Colon (tissue), 2 donors: ENCODE results near the gene KIF18B.
"Not testable (repeated sequence)": the region's sequence is repeated elsewhere in the genome, so short reads cannot be mapped to it uniquely, and the experiment has no call there.

Source experiments
- FAIRE-seq: peaks from 2 replicates; lab custom pipeline; 2012; peaks lifted over from hg19 to GRCh38; lab: Jason Lieb, UNC
- donor health status: control.
- donor health status: control.

KIF18B gene

DNA sequence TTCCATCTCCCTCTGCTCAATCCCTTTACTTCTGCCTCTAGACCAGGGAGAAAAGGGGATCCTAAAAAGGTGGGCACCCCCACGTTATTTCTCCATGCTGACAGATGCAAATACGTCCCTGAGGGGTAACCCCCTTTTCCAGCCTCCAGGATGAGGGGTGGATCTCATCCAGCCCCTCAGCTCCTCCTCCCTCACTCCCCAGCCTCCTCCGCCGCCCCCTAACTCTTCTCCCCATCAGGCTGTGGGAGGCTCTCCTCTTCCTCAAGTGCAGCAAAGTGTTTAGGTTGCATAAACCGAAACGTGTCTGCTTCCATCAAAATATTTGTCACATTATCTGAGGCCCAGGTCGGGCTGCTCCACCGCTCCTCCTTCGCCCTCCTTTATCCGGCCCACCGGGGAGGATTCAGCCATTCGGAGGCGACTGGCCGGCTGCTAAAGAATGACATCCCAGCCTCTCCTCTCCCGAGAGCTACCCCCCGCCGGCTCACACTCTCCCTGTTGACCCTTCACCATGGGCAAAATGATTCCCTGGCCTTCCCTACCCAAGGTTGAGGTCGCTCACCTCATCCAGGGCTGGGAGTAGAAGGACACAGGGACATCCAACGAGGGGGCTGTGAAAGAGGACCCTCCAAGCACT lies 21.7 kb upstream of the KIF18B start:
- FAIRE-seq = no peak

DNA sequence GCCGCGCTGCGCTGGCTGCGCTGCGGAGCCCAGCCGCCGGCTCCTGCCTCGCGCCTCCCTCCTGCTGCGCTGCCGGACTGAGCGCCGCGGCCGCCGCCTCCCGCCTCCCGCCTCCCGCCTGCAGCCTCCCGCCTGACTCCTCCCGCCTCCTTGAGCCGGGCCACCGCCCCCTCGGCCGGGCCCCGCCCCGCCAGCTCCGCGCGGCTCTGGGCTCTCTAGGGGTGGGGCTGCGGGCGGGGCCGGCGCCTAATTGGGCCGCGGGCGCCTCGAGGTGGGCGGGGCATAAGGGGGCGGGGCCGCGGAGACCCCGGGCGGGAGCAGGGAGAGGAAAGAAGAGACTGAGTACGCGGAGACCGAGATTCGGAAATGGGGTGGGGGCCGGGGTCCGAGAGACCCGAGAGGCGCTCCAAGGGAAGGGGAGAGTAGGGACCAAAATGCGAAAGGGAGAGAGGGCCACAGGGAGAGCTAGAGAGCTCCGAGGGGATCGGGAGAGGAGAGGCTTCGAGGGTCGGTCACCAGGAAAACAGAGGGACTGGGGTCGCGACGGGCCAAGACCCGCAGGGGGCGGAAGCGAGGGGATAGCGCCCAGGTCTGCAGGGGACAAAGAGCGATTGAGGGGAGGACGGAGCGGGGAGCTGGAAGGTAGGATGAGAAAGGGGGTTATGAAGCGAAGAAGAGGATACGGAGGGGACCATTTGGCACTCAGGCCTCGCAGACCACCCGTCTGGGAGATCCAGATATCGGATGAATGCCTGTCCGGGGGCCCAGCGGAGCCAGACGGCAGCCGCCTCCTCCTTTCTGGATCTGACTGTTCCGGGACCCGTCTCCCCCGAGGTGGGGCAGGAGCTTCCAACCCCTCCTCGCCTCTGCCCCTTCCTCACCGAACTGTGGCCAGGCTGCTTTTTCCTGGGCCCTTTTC lies 20.9 kb upstream of the KIF18B start, which contains the start of gene C1QL1:
C1QL1 (minus strand) TSS at position 79 of the 919 bp plus-strand sequence. CDS start 255 bp downstream, outside the sequence.
- no peak for FAIRE-seq

DNA sequence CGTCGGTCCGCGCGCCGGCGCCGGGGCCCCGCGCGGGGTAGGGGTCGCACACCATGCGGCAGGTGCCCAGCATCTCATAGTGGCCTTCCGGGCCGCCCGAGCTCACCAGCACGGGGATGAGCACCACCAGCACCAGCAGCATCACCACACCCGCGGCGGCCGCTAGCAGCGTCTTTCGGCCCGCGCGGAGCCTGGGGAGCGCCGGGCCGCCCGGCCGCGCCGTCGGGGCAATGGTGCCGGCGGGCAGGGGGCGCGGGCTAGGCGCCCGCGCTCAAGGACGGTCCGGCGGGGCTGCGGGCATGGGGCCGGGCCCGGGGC lies 20.3 kb upstream of the KIF18B start:
- FAIRE-seq = no peak

DNA sequence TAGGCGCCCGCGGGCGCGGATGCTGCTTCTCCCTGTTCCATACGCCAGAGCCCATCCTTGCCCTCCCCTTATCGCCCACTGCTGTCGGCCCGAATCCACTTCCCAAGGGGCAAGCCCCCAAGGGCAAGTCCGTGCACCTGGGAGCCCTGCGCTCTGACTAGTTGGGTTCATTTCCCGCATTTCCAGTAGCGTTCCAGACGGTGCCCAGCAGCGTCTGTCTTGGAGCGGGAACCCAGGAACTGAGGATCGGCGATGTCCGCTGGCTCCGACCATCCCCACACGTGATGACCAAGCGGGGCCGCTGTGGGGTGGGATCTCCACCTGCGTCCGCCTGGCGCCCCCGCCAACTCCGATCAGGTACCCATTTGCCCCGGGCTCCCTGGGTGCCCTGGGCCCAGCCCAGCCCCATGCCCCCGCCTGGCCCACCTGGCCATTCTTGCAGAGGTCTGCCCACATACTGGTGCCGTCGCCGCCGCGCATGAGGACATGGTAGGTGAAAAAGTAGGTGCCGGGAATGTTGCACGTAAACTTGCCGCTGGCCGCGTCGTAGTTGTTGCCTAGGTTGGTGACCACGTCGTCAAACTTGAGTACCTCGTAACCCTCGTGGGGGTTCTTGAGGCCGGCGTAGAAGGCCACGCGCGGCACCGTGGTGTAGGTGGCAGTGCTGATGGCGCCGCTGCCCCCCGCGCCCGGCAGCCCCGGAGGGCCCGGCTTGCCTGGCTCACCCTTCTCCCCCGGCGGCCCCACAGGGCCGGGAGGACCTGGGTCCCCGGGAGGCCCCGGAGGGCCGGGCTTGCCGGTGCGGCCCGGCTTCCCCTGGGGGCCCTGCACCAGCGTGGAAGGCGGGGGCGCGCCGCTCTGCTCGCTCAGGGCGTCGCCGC lies 19.7 kb upstream of the KIF18B start:
- no peak for FAIRE-seq

DNA sequence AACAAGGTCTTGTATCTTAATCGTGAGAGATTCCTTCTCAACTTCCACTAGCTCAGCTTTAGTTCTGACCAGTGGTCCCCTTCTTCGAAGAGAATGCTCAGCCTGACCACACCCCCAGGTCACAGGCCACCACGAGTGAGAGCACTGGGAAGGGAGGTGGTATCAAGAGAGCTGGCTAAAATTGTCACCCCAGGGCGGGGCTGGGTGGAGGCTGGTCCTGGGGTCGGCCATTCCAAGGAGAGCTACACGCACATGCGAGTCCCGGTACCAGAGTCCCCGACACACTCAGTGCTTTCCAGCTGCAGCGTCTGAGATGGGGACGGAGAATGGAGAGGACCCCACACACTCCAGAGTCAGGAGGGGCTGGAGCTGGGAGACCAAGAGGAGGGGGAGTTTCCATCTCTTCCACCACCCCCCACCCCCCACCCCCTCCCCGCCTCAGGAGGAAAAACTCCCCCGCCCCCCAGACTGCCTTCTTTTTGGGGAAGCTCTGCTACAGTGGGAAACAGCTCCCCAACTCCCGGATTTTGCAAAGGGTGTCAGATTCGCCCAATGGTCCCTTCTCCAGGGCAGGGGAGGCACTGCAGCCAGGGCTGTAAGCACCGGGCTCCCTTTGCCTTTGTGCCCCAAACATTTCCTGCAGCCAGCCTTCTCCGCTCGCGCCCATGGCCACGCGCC lies 18.9 kb upstream of the KIF18B start:
- no peak for FAIRE-seq

DNA sequence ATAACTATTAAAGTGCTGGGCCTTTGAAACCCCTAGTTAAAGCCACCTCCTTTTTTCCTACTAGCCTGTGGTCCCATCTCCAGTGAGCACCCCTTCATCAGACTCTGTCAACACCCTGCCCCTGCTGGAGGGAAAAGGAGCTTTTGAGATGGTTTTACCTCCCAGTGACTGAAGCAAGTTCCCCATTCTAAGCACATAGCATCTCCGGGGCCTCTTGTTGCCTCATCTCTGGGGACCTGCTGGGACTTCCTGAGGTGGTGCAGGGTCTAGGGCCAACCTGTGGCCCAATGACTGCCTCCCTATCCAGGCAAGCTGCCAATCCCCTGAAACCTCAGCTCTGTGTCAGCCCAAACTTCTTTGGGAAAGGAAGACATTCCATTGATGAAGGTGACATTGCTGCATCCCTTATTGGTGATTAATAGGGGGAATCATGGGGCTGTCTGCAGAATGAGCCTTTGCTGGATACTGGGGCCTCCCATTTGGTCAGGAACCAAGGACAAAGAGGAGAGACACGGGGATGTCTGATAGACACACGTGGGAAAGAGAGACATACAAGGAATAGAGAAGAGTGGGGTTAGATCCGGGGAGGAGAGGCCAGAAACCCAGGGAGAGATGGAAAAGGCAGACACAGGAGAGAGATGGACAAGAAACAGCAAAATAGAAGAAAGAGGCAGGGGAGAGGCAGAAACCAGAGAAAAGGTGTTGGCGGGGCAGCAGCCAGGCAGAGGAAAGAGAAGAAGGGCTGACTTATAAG lies 18.1 kb upstream of the KIF18B start:
- no peak for FAIRE-seq

DNA sequence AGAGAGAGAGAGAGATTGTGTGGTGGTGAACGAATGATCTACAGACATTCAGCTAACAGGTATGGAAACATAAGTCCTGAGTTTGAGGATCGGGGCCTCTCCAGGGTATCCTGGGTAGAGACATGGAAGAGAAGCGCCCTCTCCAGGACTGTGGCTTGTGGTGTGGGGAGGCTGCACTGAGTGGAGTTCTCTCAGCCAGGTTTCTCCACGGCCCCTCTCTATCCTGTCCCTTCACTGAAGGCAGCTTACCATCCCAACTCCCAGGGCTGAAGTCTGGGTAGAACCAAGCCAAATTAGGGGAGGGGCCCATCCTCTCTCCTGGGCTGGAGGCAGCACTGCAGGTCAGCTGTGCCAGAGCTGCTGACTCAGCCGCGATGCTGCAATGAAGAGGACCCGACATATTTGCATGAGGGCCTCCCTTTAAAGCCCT lies 14.4 kb upstream of the KIF18B start:
- no peak for FAIRE-seq

DNA sequence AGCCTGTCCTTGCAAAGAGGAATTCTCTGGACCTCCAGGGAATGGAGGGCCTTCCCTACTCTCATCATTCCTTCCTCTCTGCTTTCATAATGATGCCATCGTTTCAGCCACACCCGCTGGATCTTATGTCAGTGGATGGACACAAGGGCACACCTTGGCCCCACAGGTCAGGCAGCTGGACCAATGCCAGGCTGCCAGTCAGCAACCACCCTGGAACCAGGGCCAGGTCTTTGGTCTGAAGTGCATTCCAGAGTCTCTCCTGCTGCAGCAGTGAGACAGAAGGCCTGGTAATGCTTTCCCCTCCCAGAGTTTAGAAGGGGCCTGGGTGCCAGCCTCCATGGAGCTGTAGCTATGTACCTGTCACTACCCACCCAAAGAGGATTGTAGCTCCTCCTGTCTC lies 13.1 kb upstream of the KIF18B start:
- FAIRE-seq = no peak

DNA sequence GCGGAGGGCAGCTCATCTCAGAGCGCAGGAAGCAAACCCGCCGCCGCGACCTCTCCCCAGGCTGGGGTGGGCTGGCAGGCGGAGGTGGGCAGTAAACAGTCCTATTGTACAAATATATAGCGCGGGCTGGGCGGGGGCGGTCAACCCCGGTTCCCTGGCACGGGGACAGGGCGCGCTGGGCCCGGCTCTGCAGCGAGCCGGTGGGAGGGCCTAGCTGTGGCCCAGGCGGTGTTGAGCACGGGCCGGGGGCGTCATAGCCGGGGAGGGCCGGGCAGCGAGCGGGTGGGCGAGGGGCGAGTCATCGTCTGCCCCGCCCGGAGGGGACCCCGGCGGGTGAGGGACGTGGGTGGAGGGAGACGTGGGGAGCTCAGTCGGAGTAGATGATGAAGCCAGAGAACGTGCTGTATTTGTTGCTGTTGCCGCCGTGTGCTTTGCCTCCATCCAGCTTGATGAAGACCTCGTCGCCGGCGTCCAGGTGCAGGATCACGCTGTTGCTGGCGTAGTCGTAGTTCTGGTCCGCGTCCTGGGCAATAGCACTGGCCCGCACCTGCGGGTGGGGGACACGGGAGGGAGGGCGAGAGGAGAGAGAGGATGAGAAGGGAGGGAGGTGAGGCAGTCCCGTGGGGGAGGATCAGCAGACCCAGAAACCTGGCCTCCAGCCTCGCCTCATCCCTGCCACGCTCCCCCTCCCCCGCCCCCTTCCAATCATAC lies 12.4 kb upstream of the KIF18B start:
- no peak for FAIRE-seq

DNA sequence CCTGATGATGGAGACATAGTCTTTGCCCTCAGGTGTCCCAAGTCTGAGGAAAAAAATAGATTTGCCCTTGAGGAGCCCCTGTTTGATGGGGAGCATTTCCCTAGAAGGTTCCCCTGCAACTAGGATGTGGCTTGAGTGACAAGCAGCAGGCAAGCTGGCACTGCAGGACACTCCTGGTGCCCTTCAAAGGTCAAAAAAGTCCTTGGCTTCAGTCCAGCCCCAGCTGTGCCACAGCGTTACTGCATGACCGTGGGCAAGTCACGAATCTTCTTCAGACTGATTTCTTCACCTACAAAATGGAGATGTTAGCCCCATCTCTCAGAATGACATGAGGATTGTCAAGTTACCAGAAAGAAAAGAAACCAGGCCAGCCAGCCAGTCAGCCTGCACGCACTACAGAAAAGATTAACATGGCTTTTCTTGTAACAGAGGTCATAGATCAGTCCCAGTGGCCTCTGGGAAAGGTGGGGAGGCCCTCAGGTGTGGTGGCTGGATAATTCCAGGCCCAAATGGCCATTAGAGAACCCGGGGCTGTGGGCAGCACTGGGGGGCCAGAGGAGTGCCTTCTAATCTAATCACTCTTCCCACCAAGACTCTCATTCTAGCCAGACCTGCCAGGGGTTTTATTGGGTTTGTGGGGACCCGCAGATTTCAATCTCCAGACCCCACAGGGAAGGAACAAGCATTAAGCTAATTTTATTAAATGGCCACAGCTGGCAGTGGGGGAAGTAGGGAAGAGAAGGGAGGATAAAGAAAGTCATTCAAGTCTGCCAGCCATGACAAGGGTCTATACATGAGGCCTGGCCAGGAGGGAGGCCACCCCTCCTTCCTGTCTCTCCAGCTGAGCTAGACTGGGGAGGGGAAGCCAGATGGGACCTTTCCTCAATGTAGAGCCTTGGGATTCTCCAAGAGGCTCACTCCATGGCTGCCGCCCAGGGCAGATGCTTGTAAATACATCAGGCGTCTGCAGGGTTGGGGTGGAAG lies 9.7 kb upstream of the KIF18B start:
- no peak for FAIRE-seq

DNA sequence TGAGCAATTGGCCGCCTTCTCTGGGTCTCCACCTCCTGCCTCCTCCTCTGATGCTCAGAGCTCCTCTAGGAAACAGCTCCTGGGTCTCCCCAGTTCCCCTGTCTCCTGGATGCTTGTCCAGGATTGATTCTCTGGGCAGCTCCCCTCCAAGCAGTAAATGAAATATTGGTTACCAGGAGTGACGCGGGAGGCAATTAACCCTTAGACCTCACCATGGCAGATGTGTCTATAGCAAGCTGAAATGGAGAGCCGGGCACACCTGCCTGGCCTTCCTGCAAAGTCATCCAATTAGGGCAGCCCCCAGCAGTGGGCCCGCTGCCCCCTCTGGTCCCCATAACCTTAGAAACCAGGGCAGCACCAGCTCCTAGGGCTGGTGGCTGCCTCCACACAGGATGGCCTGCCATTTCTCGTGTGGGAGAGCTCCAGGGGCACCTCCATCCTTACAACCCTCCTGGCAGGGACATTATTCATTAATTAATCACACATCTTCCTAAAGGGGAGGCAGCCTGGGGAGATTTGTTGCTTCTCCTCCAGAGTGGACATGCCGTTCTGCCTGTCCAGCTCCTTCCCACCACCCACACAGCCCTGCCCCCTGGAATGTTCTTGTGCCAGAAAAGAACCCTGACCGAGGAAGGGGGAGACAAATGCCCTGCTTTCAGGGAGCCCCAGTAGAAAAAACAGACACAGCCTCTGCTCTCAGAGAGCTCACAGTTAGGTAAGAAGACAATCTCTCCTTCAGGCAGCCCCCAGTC lies 8.3 kb upstream of the KIF18B start:
- no peak for FAIRE-seq

DNA sequence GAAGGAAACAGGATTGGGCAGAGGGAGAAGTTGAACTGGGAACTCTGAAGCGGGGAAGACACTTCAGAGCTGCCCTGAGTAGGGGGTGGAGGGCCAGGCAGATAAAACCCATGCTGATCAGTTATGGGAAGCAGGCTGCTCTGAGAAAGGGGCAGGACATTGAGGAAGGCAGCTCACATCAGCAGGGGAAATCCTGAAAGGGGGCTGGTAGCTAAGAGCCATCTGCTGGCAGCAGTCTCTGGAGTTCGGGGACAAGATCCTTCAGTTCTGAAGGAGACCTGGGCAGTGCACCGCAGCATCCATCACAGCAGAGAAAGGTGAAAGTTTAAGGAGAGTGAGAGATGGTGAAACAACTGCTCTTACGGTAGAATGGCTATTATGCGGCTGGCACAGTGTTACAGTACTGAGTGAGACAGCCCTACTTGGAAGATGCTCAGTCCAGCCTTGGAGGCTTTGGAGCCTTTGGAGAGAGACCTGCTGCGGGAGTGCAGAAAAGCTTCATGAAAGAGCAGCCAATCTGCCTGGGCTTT lies 5.4 kb upstream of the KIF18B start:
- no peak for FAIRE-seq

DNA sequence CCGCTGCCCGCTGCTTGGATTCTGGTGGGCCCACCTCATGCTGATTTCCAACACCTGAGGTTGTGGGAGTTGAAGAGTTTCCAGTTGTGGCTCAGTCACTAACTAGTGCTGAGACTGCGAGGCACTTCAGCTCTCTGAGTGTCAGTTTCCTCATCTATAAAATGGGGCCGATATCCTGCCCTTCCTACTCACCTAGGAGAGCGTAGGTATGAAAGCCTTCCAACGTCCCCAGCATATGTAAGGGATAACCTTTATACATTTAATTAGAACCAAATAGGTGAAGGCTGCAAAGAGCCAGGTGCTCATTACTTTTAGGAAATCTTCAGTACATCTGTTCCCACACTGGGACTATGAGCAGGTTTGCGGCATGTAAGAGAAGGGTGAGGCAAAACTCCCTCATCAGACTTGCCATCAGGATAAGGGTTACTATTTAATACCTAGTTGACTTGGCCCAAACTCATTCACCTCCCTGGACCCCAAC lies 782 bp upstream of the KIF18B start:
- FAIRE-seq = no peak

DNA sequence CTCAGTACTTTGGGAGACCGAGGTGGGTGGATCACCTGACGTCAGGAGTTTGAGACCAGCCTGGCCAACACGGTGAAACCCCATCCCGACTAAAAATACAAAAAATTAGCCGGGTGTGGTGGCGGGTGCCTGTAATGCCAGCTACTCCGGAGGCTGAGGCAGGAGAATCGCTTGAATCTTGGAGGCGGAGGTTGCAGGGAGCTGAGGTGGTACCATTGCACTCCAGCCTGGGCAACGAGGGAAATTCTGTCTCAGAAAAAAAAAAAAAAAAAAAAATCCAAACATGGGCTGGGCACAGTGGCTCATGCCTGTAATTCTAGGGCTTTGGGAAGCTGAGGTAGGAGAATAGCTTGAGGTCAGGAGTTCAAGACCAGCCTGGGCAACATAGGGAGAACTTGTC lies 1.9 kb downstream of the KIF18B start:
- FAIRE-seq = not testable (repeated sequence)

DNA sequence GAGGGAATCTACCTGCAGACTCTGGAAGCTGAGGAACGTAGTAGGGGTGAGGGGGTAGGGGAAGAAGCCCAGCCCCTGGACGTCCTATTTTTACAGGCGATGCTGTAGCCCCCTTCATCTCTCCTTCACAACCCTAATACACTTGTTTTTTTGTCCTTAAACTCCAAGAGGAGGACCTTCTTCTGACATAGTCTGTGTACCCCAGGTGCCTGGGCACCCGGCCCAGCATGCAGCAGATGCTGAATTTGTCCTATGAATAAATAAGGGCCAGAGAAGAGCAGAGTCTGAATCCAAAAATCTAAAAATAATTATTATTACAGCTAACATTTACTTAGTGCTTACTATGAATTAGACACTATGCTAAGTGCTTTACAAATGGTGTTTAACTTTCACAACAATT lies 5.1 kb downstream of the KIF18B start:
- FAIRE-seq = no peak

DNA sequence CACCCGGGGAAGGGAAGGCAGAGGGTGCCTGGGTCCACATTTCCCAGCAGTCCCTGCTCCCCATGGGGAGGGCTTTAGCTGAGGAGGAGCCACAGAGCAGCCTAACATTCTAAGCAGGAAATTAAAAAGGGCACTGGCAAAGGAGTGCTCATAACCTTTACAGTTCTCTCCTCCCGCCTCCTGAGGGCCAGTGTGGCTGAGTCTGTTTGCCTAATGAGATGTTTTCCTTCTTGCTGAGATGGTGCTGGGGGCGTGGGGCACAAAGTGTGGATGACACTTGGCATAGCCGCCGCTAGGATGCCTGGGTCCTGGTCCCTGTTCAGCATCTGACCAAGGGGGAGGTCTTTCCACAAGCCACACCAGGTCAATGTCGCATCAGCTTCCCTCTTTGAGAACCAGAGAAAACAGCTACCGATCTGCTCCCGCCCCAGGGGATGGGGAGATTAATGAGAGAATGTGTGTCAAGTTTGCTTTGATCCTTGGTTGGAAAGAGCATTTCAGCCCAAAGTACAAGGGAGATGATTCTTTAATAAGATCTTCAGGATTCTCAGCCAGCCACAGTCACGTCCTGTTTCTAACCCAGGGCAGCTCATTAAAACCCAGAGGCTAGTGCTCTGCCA lies 5.8 kb downstream of the KIF18B start:
- no peak for FAIRE-seq

DNA sequence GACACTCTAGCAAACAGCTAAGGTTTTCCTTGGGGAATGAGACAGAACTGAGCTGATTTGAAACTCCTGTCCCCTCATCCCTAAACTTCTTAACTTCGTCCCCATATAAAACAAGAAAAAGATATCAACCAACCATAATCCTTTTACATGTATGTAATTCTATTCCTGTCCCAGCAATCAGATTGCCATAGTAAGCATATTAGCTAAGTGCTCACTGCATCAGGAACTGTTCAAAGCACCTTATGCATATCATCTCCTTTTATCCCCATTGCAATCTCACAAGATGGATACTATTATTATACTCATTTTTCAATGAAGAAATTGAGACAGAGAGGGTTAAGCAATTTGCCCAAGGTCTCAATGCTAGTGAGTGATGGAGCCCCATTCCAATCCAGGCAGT lies 6.8 kb downstream of the KIF18B start:
- no peak for FAIRE-seq

DNA sequence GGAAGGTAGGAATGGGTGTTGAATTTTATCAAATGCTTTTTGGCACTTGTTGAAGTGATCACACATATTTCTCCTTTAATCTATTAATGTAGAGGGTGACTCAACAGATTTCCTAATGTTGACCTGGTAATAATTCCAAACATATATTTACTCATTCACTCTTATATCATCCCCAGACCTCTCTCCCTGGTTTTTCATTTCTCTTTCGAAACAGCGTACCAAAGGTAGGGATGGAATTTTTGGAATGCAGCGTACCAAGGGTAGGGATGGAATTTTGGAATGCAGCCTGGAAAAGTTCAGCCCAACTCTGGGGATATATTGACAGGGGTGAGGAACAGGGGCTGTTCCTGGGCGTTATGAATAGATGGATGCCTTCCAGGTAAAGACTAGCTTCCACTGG lies 7.3 kb downstream of the KIF18B start:
- no peak for FAIRE-seq
